ENCODE measurements around the gene SIN3B.

DNA sequence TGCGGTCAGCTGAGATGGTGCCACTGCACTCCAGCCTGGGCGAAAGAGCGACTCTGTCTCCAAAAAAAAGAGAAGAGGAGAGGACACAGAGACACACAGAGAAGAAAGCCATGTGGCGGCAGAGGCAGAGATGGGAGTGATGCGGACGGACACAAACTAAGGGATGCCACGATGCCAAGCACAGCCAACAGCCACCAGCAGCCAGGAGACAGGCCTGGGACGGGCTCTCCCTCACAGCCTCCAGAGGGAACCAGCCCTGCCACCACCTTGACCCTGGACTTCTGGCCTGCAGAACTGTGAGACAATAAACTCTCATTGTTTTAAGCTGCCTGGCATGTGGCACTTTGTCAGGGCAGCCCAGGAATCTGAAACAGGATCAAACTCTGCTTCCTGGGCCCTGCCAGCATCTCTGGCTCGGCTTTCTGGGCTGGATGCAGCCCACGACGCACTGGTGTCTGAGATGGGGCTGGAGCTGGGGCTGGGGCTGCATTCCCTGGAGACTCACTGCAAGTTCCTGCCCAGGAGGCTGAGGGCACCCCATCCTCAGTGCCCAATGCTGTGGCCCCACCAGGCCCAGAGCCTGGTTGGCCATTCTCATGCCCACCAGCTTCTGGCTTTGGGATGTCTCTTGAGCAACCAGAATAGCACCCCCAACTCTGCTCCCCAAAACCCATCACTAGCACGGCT lies 62.6 kb downstream of the SIN3B start:
- TF ChIP-seq, protein P1, sequence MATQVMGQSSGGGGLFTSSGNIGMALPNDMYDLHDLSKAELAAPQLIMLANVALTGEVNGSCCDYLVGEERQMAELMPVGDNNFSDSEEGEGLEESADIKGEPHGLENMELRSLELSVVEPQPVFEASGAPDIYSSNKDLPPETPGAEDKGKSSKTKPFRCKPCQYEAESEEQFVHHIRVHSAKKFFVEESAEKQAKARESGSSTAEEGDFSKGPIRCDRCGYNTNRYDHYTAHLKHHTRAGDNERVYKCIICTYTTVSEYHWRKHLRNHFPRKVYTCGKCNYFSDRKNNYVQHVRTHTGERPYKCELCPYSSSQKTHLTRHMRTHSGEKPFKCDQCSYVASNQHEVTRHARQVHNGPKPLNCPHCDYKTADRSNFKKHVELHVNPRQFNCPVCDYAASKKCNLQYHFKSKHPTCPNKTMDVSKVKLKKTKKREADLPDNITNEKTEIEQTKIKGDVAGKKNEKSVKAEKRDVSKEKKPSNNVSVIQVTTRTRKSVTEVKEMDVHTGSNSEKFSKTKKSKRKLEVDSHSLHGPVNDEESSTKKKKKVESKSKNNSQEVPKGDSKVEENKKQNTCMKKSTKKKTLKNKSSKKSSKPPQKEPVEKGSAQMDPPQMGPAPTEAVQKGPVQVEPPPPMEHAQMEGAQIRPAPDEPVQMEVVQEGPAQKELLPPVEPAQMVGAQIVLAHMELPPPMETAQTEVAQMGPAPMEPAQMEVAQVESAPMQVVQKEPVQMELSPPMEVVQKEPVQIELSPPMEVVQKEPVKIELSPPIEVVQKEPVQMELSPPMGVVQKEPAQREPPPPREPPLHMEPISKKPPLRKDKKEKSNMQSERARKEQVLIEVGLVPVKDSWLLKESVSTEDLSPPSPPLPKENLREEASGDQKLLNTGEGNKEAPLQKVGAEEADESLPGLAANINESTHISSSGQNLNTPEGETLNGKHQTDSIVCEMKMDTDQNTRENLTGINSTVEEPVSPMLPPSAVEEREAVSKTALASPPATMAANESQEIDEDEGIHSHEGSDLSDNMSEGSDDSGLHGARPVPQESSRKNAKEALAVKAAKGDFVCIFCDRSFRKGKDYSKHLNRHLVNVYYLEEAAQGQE (IDR thresholded peaks at IDR 0.05; ENCODE audit: insufficient read depth in 1 of 2, low read depth in 2 of 2, low read length in 2 of 2), result no peak
- TF ChIP-seq POLR2AphosphoS5 (IDR thresholded peaks at IDR 0.05; ENCODE audit: low read depth, low read length), result no peak

Measured in PFSK-1 (cell line).